Uterus (tissue), 4 donors: ENCODE results near the gene PRLH. TPM values are rescaled to one million over a fixed set of nuclear protein-coding genes. Genes with fewer than 3 reads are reported as not detected.

Experiments
- DNase-seq, 2 donors: peaks; one replicate each; pipeline ENCODE4 v3.0.0-alpha.2; 2019 to 2020
- H3K27ac ChIP-seq, 2 donors: fragments of 200-600 bp; sonication (generic); 1 replicate in 1 of 2; 2 replicates in 1 of 2; pipeline ENCODE4 v1.5.1; 2016 to 2018
- H3K27me3 ChIP-seq, 2 donors: fragments of 200-600 bp; sonication (generic); one replicate each; pipeline ENCODE4 v1.5.1; 2018 to 2019; ENCODE audit warnings: control low read depth in 1 of 2
- H3K36me3 ChIP-seq, 2 donors: fragments of 200-600 bp; sonication (generic); one replicate each; pipeline ENCODE4 v1.5.1; 2019; ENCODE audit warnings: control low read depth in 1 of 2
- H3K4me1 ChIP-seq, 2 donors: fragments of 200-600 bp; sonication (generic); one replicate each; pipeline ENCODE4 v1.5.1; 2018 to 2019; ENCODE audit warnings: control low read depth in 1 of 2
- H3K4me3 ChIP-seq, 2 donors: fragments of 200-600 bp; sonication (generic); 1 replicate in 1 of 2; 2 replicates in 1 of 2; pipeline ENCODE4 v1.5.1; 2018 to 2019; ENCODE audit warnings: mild to moderate bottlenecking in 1 of 2
- H3K9me3 ChIP-seq, 2 donors: fragments of 200-600 bp; sonication (generic); one replicate each; pipeline ENCODE4 v1.5.1; 2019; ENCODE audit warnings: control low read depth in 1 of 2
- POLR2A ChIP-seq, 2 donors: fragments of 450-650 bp; IDR thresholded peaks; one replicate each; pipeline ENCODE4 v1.6.1; 2016; ENCODE audit warnings: antibody characterized with exemption in 2 of 2, mild to moderate bottlenecking in 1 of 2, moderate library complexity in 1 of 2
- intact Hi-C: fragments of 100-400 bp; cut with DNase I; formaldehyde crosslinking; loops from one replicate; pipeline ENCODE4 v1.15.1; 2023; ENCODE audit warnings: low total_unique reads
- total RNA-seq, 4 donors: library from RNA; depleted of rRNA in 3 of 4; stranded (reverse); fragments of >200 nt in 3 of 4; gene quantifications; one replicate each; pipeline versions ENCODE4 v1.1.0 to v1.2.4, GENCODE V29; 2014 to 2023
- TF ChIP-seq, protein P1 (sequence below), 4 experiments: fragments of 200-600 bp in 2 of 4; fragments of 450-650 bp in 2 of 4; sonication (generic) in 2 of 4; IDR thresholded peaks; one replicate each; pipeline ENCODE4 v1.5.1; 2016 to 2019; ENCODE audit warnings: antibody characterized with exemption in 4 of 4, mild to moderate bottlenecking in 2 of 4, moderate library complexity in 1 of 4
- donor health status: DM: yes; HTN: yes; CAD: no.

The PRLH gene
- total RNA-seq, 4 donors from 2014 or later: not detected

DNA sequence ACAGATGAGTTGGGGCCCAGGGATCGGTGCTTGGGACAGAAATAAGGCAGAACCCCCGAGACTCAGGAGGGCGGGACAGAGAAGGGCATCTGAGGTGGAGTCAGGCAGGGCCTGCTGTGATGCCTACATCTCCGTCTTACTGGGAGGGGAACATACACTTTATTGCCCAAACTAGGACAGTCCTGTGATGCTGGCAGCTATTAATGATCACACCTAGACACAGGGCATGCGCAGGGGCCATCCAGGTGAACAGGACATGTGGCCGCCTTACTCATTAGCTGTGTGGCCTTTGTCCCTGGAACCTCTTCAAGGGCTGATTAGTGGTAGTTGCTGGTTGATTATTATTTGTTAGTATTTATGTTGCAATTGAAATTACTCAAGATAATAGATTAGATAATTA, 46.1 kb upstream of the PRLH start:
- intact Hi-C loops: no loop called here
- DNase-seq: no peak
- Histone ChIP-seq H3K27me3 (no peaks in the 10 kb centered on the region), H3K36me3 (no peaks in the 10 kb centered on the region), H3K27ac (no peak overlapping the region), H3K4me1 (no peaks in the 10 kb centered on the region), H3K4me3 (no peak overlapping the region), H3K9me3 (no peaks in the 10 kb centered on the region)
- TF ChIP-seq, protein P1, sequence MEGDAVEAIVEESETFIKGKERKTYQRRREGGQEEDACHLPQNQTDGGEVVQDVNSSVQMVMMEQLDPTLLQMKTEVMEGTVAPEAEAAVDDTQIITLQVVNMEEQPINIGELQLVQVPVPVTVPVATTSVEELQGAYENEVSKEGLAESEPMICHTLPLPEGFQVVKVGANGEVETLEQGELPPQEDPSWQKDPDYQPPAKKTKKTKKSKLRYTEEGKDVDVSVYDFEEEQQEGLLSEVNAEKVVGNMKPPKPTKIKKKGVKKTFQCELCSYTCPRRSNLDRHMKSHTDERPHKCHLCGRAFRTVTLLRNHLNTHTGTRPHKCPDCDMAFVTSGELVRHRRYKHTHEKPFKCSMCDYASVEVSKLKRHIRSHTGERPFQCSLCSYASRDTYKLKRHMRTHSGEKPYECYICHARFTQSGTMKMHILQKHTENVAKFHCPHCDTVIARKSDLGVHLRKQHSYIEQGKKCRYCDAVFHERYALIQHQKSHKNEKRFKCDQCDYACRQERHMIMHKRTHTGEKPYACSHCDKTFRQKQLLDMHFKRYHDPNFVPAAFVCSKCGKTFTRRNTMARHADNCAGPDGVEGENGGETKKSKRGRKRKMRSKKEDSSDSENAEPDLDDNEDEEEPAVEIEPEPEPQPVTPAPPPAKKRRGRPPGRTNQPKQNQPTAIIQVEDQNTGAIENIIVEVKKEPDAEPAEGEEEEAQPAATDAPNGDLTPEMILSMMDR (IDR thresholded peaks at IDR 0.05): no peak
- TF ChIP-seq POLR2A (IDR thresholded peaks at IDR 0.05): no peak

DNA sequence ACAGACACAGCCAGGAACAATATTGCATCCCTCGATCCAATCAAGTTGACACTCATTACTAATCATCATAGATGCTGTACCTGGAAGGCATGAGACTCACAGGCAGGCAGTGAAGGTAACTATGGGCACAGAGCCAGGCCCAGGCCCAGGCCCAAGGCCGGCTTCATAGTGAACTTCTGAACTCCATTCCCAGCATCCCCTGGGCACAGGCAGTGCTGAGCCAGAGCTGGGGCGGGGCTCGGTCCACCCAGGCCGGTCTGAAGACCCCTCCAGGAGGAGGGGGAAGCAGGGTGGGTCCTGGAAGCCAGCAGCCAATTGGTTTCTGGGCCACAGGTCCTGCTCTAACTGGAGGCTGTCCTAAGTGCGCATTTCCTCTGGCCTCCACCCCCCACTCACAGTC, 41.7 kb upstream of the PRLH start:
- H3K27me3 ChIP-seq: no peaks in the 10 kb centered on the region
- no peaks in the 10 kb centered on the region for H3K4me1 ChIP-seq
- no peak overlapping the region for H3K4me3 ChIP-seq
- H3K9me3 ChIP-seq: no peaks in the 10 kb centered on the region
- intact Hi-C loops: no loop called here
- DNase-seq: no peak
- H3K36me3 ChIP-seq: no peaks in the 10 kb centered on the region
- H3K27ac ChIP-seq: no peak overlapping the region
- no peak for TF ChIP-seq POLR2A (IDR thresholded peaks at IDR 0.05)
- TF ChIP-seq, protein P1 (IDR thresholded peaks at IDR 0.05): no peak

DNA sequence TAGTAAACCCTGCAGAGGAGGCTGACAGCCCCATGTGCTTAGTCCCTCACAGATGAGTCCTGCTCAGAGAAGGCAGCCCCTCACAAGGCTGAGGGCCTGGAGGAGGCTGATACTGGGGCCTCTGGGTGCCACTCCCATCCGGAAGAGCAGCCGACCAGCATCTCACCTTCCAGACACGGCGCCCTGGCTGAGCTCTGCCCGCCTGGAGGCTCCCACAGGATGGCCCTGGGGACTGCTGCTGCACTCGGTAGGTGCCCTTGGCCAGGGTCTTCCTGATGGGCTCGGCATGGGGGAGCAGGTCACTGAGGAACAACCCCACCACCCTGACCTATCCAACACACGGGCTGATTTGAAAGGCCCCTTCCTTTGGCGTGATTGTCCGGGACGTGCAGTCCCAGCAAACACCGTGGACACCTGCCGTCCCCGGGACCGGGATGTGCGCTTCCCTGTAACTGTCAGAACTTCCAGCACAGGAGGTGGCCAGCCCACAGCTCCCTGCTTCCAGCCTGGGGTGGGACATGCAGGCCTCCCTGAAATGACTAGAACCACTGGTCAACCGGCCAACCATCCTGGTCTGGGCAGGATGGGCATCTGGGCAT, 40.7 kb upstream of the PRLH start:
- TF ChIP-seq, protein P1 (IDR thresholded peaks at IDR 0.05): no peak
- no peak for TF ChIP-seq POLR2A (IDR thresholded peaks at IDR 0.05)
- H3K27ac ChIP-seq: no peak overlapping the region
- no peak for DNase-seq
- no peaks in the 10 kb centered on the region for H3K36me3 ChIP-seq
- no peaks in the 10 kb centered on the region for H3K27me3 ChIP-seq
- intact Hi-C loops: no loop called here
- H3K4me1 ChIP-seq: no peaks in the 10 kb centered on the region
- H3K4me3 ChIP-seq: no peak overlapping the region
- H3K9me3 ChIP-seq: no peaks in the 10 kb centered on the region

DNA sequence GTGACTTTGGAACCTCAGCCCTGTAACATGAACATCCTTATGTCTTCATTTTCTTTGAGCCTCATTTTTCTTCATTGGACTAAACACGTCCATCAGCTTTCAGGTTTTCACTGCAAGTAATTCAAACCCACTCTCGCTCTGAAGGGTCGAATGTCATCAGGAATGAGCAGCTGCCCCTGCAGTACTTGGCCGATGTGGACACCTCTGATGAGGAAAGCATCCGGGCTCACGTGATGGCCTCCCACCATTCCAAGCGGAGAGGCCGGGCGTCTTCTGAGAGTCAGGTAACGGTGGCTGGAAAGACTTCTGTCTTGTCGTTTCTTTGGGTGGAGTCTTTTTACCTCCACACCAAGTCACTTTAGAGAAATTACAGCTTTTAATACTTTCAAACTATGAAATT, 39.1 kb upstream of the PRLH start:
- no peaks in the 10 kb centered on the region for H3K36me3 ChIP-seq
- H3K27ac ChIP-seq: no peak overlapping the region
- TF ChIP-seq, protein P1 (IDR thresholded peaks at IDR 0.05): no peak
- TF ChIP-seq POLR2A (IDR thresholded peaks at IDR 0.05): no peak
- H3K9me3 ChIP-seq: no peaks in the 10 kb centered on the region
- DNase-seq: no peak
- intact Hi-C loops: no loop called here
- H3K27me3 ChIP-seq: no peaks in the 10 kb centered on the region
- no peak overlapping the region for H3K4me3 ChIP-seq
- H3K4me1 ChIP-seq: no peaks in the 10 kb centered on the region

DNA sequence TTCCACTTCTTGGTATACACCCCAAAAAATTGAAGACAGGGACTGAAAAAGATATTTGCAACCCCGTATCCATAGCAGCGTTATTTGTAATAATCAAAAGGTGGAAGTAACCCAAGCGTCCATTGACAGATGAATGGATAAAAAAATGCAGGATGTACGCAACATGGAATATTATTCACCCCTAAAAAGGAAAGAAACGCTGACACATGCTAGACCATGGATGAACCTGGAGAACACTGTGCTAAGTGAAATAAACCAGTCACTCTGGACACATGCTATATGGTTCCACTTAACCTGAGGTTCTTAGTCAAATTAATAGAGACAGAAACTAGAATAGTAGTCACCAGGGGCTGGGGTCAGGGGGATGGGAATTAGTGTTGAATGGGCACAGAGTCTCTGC, 38.6 kb upstream of the PRLH start:
- no peak overlapping the region for H3K27ac ChIP-seq
- no peaks in the 10 kb centered on the region for H3K9me3 ChIP-seq
- H3K4me3 ChIP-seq: no peak overlapping the region
- intact Hi-C loops: no loop called here
- H3K27me3 ChIP-seq: no peaks in the 10 kb centered on the region
- DNase-seq: no peak
- TF ChIP-seq, protein P1 (IDR thresholded peaks at IDR 0.05): no peak
- TF ChIP-seq POLR2A (IDR thresholded peaks at IDR 0.05): no peak
- no peaks in the 10 kb centered on the region for H3K36me3 ChIP-seq
- H3K4me1 ChIP-seq: no peaks in the 10 kb centered on the region
